Measurements from ENCODE around the gene EPHB6.

Gene EPHB6

DNA sequence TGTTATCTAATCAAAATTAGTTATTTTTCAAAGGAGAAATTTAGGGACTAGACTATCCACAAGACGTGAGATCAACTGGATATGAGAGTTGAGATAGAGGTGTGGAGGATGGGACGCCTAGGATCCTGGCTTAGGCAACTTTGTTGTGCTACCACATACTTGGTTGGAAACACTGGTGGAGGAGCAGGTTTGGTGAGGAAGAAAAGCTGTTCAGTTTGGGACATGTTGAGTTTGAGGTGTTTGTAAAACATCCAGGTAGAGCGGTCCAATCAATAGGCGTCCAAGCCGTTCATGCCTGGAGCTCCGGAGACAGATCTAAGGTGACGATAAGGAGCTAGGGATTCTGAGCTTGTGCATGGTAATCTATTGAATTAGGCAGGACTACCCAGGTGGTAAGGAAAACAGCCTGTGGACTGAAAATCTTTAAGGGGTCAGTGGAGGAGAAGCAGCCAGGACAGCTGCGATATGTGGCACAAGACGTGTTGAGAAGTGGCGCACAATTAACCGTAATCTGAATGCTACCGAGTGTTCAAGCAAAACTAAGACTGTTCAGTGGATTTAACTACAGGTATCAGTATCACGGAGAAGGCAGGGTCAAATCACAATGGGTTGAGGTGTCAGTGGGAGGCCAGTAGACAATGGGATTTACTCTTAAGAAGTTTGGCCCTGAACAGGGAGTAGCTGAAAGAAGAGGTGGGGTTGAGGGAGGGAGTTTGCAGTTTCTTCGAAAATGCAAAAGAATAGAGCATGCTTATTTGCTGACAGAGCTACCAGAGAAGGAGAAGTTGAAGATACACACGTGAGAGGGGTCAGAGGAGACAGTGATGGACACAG lies 46.8 kb downstream of the EPHB6 start:
- no peak for DNase-seq

DNA sequence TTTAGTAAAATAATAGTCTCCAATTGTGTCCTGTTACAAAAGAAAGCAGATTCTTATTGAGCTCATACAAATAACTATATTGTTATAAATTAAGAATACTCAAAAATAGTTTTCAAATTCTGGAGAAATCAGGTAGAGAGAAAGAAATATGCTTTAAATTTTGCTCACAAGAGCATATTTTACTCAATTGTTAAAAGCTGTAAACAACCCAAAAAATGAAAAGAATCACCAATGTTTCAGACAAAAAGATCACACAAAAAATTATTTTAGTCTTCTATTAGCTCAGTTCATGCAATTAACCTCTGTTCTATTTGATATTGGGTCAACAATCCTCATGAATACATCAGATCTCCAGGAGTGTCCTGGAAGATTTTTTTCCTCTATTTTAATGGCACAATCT lies 49.3 kb downstream of the EPHB6 start:
- DNase-seq, result no peak

DNA sequence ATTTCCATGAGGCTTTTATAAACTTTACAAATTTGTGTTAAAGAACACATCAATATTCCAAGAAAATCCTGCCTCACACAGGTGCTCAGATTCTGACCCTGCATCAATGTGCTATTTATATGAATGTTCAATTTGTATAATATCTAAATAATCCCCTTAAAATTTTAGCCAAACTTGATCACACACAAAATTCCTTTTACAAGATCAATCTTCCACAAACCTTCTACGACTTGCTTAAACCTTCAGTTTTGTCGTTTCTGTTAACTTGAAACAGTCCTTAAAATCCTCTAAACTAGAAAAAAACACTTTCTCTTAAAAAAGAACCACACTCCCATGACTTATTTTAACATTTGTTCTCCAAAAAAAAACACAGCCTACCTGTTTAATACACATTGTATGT lies 50.9 kb downstream of the EPHB6 start:
- DNase-seq, result no peak

DNA sequence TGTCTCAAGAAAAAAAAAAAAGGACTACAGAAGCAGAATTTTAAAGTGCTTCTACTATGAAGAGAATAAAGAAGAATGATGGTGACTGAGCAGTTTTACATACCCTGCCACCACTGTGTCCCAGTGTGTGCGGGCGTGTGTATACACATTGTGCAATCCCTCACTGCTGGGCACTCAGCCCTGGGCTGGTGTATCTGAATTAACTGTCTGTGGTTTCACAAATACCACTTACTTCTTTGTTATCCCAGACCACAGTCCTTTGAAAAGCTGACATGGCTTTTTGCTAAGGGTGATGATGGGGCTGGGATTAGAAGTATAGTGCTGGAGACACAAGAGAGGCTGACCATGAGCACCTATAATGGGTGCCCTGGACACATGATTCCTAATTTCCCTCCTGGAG lies 51.8 kb downstream of the EPHB6 start:
- DNase-seq, result no peak

DNA sequence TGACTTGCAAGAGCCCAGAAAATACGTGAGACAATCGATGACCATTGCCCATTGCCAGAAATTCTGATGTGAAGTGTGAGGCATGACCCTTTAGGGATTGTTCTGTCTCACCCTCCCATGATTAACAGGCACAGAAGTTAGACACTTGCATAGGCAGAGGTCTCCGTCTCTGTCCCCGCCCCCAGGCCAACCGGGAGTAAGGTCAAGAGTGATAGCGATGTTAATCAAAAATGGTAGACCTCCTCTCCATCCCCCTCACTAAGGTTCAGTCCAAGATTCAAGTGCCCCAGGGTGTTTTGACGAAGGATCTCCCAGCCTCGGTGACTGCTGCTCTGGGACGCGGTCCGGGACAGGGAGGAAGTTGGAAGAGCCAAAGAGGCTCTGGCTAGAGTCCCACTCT lies 53.4 kb downstream of the EPHB6 start:
- DNase-seq, result no peak

DNA sequence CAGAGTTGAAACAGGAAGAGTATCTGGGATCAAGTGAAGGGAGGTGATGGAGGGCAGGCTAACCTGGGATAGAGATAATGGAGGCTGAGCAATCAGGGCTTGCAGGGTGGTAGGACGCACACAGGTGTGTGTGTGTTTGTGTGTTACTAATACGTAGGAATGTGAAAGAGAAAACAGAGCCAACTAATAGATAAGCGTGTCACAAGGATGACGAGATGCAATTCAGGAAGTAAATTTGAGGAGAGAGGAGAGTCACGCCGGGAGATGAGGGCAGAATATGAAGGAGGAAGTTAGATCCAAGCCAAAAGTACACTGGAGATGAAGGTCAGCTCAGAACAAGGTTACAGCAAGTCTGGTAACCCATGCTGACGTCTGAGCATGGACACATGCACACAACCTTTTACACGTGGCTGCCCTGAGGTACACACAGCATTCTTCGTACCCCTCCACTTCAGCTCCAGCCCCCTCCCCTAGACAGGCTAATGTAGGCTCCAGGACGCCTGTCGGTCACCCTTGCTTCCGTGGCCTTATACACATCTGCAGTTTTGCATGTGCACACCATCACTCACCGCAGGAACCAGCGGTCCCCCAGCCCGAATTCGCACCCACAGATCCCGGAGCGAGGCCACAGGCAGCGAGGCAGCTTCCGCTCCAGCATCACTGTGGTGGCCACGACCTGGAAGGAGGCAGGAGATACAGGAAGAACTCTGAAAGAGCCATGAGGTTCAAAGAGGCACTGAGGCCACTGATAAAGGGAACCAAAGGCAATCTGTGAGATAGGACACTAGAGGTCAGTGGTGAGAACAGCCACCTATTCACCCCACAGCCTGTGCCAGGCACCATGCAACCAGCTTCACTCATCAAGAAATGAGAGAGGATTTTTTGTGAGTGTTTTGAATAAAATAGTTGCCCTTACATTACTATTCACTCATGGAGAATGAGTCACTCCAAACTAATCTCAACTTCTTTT lies 54.3 kb downstream of the EPHB6 start:
- DNase-seq, result no peak

DNA sequence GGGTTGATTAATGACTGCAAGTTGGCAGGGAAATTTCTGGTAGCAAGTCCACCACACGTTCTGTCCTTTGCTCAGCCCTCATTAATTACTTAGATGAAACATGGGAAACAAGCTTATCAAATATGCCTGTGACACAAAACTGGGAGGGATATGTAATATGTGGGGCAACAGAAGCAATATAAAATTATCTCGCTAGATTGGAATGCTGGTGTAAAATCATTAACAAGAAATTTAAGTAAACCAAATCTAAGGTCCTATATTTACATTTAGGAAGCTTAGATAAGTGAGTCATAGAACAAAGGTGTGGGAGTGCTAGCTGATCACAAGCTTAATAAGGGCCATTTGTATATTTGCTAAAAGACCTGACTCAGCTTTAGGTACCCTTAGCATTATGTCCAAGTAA lies 55.2 kb downstream of the EPHB6 start:
- DNase-seq, result no peak

DNA sequence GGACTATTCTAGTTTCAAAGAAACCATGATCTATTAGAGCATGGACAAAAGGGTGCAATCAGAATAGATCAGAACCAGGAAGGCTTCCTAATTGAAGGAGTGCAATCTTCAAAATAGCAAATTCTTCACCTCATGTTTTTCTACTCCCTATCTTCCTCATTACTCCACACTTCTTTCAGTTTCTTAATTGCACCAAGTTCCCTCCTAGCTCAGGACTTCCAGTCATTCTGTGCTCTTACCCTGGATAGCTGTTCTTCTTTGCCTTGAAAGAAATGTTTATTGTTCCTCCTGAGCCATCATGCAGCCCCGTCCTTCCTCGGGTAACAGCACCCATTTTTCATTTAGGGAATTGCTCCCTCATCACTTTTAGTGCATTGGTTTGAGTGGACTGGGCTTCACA lies 55.6 kb downstream of the EPHB6 start:
- no peak for DNase-seq

DNA sequence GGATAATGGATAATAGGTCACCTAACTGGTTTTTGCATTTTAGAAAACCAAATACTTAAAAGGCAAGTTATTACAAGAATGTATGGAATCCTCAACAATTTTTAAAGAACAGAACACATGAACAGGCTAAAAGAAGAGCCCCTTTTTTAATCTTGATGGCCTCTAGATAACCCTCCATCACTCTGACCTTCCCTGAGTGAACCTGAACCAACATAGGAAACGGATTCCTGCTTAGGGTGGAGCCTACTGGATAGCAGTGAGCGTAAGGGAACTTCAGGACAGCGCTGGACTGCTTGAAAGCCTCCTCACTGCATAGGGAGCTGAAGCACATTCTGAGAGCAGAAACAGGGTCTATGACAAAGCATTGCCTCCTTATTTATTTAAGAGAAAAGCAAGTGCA lies 58.2 kb downstream of the EPHB6 start:
- no peak for DNase-seq

DNA sequence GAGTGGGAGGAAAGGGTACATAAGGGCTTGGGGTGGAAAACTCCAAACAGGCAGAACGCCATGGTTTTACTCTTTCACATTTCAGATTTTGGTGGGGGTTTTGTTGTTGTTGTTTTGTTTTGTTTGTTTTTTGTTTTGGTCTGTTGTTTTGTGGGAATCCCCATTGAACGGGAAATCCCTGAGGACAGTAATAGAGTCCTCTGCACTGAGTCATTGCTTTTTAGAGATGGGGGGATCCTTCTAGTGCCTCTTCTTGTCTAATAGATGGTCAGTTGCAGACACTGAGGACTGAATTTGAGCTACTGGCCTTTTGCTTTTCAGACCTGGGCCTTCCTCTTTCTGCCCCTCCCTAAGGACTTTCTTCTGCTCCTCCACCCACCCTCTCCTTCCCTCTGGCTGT lies 58.7 kb downstream of the EPHB6 start:
- no peak for DNase-seq

DNA sequence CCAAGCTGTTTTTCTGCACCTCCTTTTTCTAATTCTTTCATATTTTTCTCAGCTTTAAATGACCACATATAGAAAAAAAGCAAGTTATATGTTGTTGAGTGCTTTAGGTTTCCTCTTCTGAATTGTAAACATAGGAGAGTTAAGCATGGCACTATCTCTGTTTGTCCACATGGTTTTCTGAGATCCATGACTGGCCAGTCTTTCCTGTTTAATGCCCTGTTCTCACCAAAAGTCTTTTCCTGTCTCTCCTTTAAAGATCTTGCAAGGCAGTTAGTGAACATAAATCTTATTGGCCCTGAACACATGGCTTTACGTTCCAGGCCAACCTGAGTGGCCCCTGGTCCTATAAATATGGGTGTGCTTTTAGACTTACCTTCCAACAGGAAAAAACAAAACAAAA lies 59.2 kb downstream of the EPHB6 start:
- no peak for DNase-seq

DNA sequence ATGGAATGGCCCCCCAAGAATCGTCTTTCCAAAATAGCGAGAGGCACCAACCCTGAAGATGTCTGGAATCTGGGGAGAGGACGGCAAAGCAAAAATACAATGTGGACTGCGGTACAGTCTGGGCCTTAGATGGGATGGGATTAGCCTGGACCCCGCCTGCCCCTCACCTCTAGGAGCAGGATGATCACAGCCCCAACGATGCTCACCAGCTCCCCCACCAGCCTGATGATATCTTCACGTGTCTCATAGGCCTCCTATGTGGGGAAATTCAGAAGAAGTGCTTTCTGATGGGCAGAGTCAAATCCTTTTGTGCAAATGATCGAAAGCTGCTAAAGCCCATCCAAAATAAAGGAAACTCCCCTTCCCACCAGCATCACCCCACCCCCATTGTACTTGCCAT lies 60.4 kb downstream of the EPHB6 start:
- no peak for DNase-seq

DNA sequence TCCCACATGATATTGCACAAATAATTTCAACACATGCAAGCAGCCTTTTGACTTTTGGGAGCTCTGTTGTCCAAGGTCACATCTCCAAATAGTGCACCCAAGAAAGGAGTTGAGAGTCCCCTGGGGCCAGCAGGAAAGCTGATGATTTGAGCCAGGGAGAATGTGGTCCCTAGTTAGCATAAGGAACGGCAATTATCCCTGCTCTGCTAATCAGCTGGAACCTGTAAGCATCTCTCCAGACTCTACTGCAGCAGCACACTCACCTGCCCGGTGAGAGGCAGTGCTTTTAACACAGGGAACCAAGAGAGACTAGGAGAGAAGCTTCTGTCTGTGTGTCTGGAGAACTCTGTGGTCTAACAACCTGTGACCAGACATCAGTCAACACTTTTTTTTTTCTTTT lies 61.6 kb downstream of the EPHB6 start:
- no peak for DNase-seq

DNA sequence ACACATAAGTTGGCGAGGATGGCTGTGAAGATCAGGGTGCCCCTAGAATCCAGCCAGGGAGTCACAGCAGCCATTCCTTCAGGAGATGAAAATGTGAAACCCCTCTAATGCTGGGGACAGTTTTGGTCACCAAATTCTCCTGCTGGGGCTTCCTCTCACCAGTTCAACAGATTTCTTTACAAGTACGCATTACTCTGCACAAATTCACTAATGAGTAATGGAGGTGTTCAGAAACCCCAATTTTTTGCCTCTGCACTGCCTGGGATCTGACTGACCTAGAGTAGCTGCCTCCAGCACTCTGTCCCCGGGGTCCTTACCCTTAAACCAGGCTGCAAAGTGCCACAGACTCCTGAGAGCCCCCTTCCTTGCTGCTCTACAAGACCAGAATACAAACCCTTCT lies 62.6 kb downstream of the EPHB6 start:
- no peak for DNase-seq

DNA sequence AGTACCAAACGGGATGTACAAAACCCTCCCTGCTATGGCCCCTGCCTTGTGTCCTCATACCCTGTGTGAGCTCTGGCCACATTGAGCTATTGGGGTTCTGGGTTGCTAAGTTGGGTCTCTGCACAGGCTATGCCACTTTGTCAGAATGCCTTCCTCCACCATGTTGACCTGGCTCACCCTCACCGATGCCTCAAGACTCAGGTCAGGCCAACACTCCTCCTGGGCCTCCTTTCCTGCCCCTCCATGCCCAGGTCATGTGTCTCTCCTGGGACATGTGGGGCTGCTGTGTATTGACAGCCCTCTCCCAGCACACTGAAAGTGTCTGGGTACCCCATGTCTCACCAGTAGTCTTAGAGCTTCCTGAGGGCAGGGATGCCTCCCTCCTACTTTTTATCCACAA lies 64.0 kb downstream of the EPHB6 start:
- no peak for DNase-seq

DNA sequence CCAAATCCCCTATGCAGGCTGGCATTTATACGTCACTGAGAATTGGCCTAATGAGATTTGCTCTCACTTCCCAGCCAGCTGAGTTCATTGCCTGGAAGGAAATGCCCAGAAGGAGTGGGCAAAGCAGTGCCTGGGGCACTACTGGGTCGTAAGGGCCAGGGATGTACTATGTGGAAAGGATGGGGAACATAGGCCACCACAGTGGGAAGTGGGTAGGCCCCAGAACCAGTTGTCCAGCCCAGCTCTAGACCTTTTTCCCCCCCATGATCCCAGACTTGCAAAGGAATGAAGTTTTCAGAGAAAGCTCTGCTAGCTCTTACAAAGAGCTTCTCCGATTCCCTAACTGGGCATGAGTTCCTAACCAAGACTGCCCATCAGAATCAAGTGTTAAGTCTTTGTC lies 64.8 kb downstream of the EPHB6 start:
- DNase-seq, result no peak
